Upper lobe of left lung (tissue), 6 donors: ENCODE measurements around the gene TSSK2. TPM values are rescaled to one million over a fixed set of nuclear protein-coding genes. Genes with fewer than 3 reads are reported as not detected.

ENCODE experiments used
- ATAC-seq, 2 donors: fragments of 200-7000 bp; cut with Tn5 transposase; one replicate each; pipeline ENCODE4 v1.9.1; 2022; ENCODE audit warnings: mild to moderate bottlenecking in 2 of 2, moderate library complexity in 2 of 2; ENCODE audit not compliant: low FRiP score in 2 of 2
- DNase-seq, 2 donors: peaks; one replicate each; pipeline ENCODE4 v3.0.0-alpha.2; 2019 to 2020
- H3K27ac ChIP-seq, 4 donors: fragments of 200-600 bp; sonication (generic); one replicate each; pipeline ENCODE4 v1.5.1; 2016 to 2019
- H3K27me3 ChIP-seq, 4 donors: fragments of 200-600 bp; sonication (generic); one replicate each; pipeline ENCODE4 v1.5.1; 2017 to 2019
- H3K36me3 ChIP-seq, 4 donors: fragments of 200-600 bp; sonication (generic); one replicate each; pipeline ENCODE4 v1.5.1; 2016 to 2019
- H3K4me1 ChIP-seq, 4 donors: fragments of 200-600 bp; sonication (generic); one replicate each; pipeline ENCODE4 v1.5.1; 2018 to 2019
- H3K4me3 ChIP-seq, 4 donors: fragments of 200-600 bp; sonication (generic); one replicate each; pipeline ENCODE4 v1.5.1; 2017 to 2019; ENCODE audit warnings: mild to moderate bottlenecking in 2 of 4, moderate library complexity in 1 of 4
- H3K9me3 ChIP-seq, 4 donors: fragments of 200-600 bp; sonication (generic); one replicate each; pipeline ENCODE4 v1.5.1; 2018 to 2019
- CTCF ChIP-seq, 6 experiments: fragments of 450-650 bp in 4 of 6; fragments of 200-600 bp in 2 of 6; sonication (generic) in 2 of 6; IDR thresholded peaks; one replicate each; pipeline ENCODE4 v1.5.1; 2016 to 2019; ENCODE audit warnings: antibody characterized with exemption in 6 of 6
- EP300 ChIP-seq, 4 donors: sonication (generic); formaldehyde crosslinking; IDR thresholded peaks; one replicate each; pipeline ENCODE4 v1.5.1; 2017; ENCODE audit warnings: antibody characterized with exemption in 4 of 4, control low read depth in 2 of 4
- POLR2A ChIP-seq, 4 donors: fragments of 450-650 bp; IDR thresholded peaks; one replicate each; pipeline ENCODE4 v1.5.1; 2016 to 2017; ENCODE audit warnings: antibody characterized with exemption in 4 of 4, mild to moderate bottlenecking in 2 of 4
- POLR2AphosphoS5 ChIP-seq, 2 donors: sonication (generic); formaldehyde crosslinking; IDR thresholded peaks; one replicate each; pipeline ENCODE4 v1.5.1; 2017; ENCODE audit warnings: antibody characterized with exemption in 2 of 2
- WGBS, 2 donors: methylation state at CpG; one replicate each; pipeline ENCODE4 v1.1.5; 2017 to 2018; 5-methylcytosine and 5-hydroxymethylcytosine counted together
- total RNA-seq, 6 donors: library from RNA; depleted of rRNA in 4 of 6; stranded (reverse); fragments of >200 nt in 4 of 6; gene quantifications; one replicate each; pipeline versions ENCODE4 v1.1.0 to v1.2.1, GENCODE V29; 2016 to 2021
- donor health status: DM: no; HTN: no; CAD: no; lungs with moderate emphysema.
- donor health status: DM: no; HTN: yes; CAD: no; lungs with severe emphysema.

TSSK2 gene
- total RNA-seq, 6 donors from 2014 or later, result not detected

DNA sequence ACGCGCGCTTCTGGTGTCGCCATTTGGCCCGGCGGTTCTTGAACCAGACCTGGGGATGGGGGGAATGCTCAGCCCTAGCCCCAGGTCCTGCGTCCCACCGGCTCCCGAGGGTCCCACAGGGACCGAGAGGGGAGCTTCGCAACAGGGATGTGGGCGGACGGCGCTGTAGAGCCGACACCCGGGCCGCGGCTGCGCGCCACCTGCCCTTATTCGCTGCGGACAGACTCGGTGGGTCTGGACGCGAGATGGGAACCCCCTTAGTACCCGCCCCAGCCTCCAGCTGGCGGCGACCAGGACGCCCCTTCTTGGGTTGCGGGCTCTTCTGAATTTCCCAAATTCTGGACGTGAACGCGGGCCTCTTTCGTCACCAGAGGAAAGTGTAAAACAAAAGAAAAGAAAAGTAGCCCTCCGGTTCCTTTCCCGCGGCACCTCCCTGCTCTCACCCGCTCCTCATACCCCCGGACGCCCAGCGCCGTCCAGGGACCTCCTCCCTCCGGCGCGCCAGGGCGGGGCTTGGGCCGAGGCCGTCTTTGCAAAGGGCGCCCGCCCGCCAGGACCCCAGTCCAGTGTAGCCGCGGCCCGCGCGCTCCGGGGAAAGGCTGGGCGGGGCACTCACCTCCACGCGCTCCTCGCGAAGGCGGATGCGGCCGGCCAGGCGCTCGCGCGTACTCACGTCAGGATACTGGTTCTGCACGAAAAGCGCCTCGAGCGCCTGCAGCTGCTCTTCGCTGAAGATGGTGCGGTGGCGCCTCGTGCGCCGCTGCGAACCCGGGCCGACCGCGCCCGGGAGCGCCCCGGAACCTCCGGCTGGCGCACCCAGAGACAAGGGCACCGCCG is 18.2 kb downstream of the TSSK2 start:
- H3K27me3 ChIP-seq, result peaks cover 4 to 38% (median 21%) of the 10 kb centered on the region in 4 donors
- no peak for ATAC-seq
- 1 to 2% methylated on average over 50 to 53 of the region's 92 CpGs for WGBS, 2 donors

DNA sequence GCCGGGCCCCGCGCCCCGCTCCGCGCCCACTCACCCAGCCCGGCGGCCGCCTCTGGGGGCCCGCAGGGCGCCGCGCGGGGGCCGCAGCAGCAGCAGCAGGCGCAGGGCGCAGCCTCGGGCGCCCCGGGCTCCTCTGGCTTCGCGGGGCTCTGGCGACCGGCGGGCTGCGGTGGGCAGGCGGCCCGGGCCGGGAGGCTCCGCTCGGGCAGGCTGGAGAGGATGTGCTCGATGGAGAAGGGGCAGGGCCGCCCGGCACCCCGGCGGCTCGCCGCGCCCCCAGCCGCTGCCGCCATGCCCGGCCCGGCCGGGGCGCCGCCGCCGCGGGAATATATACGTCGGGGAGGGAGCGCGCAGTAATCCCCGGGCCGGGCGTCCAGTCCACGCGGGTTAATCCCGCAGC is 18.9 kb downstream of the TSSK2 start, which contains the start of gene GSC2:
GSC2 (minus strand) TSS at position 302 of the 400 bp plus-strand sequence; CDS start at position 293, 9 bp downstream.
- peaks cover 8 to 24% (median 9%) of the 10 kb centered on the region in 4 donors for H3K4me1 ChIP-seq
- H3K27me3 ChIP-seq, result peaks cover 4 to 38% (median 21%) of the 10 kb centered on the region in 4 donors
- ATAC-seq (no peak), DNase-seq (peak in 1 of 2 donors; percentile 66)
- H3K9me3 ChIP-seq, result peaks cover 0 to 3% (median 0%) of the 10 kb centered on the region in 4 donors
- H3K27ac ChIP-seq, result no peak within 1 kb of the TSS
- no peak for TF ChIP-seq POLR2A (IDR thresholded peaks at IDR 0.05)
- TF ChIP-seq POLR2AphosphoS5 (IDR thresholded peaks at IDR 0.05), result no peak
- TF ChIP-seq CTCF (IDR thresholded peaks at IDR 0.05), result no peak
- TF ChIP-seq EP300 (IDR thresholded peaks at IDR 0.05), result no peak
- H3K36me3 ChIP-seq, result no peaks in the 10 kb centered on the region
- 1% methylated on average over 23 of the region's 59 CpGs; no CpG with 5 or more reads in 1 of the 2 donors for WGBS, 2 donors
- H3K4me3 ChIP-seq, result peak within 1 kb of the TSS in 3 of 4 donors; percentile 22 to 40 (median 22)

More for the DNA sequence above, 18.2 kb downstream of the TSSK2 start:
- Histone ChIP-seq H3K36me3 (no peaks in the 10 kb centered on the region), H3K4me1 (peaks cover 8 to 29% (median 9%) of the 10 kb centered on the region in 4 donors), H3K9me3 (peaks cover 0 to 3% (median 0%) of the 10 kb centered on the region in 4 donors), H3K27ac (no peak overlapping the region), H3K4me3 (peak overlapping the region in 3 of 4 donors; percentile 22 to 40 (median 22))
- TF ChIP-seq POLR2AphosphoS5 (IDR thresholded peaks at IDR 0.05), result no peak
- TF ChIP-seq CTCF (IDR thresholded peaks at IDR 0.05), result no peak
- TF ChIP-seq POLR2A (IDR thresholded peaks at IDR 0.05), result no peak
- TF ChIP-seq EP300 (IDR thresholded peaks at IDR 0.05), result no peak
- DNase-seq, result peak in 1 of 2 donors; percentile 87

DNA sequence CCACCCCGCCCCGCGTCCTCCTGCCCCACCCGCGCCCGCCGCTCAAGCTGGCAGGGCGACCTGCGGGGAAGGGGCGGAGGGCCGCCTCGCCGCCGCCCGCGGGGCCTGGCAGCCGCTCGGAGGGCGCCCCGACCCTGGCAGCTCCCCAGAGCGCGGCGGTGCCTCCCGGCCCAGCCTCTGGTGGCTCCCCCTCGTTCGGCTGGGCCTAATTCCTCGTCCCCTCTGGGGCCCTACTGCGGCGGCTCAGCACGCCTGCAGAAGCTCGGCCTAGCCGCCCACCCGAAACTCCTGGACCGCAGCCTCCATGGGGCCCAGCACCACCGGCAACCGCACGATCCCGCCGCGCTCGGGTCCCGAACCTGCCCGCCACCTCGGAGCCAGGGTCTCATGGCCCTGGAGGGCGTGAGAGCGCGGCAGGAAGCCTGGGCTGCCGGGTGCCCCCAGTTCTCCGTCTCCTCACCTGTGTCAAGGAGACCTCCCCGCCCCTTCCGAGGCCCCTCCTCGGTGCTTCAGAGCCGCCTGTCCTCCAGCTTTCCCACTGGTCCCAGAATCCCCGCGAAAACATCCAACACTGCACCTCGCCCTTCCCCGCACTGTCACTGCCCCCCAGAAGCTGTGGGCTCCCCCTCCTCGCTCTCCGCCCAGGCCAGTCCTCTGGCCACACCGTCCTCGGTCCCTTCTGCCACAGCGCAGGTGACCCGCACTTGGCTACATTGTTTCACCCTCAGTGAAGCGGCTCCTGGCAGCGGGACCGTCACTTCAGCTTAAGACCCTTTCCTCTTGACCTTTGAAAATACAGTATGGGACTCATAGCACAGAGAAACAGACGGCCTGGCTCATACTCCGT is 19.6 kb downstream of the TSSK2 start:
- peak in 1 of 2 donors; percentile 65 for DNase-seq
- no peak for ATAC-seq
- H3K27me3 ChIP-seq, result peaks cover 4 to 38% (median 21%) of the 10 kb centered on the region in 4 donors
- TF ChIP-seq EP300 (IDR thresholded peaks at IDR 0.05) (no peak), POLR2AphosphoS5 (IDR thresholded peaks at IDR 0.05) (no peak), CTCF (IDR thresholded peaks at IDR 0.05) (no peak), POLR2A (IDR thresholded peaks at IDR 0.05) (no peak)
- H3K9me3 ChIP-seq, result peaks cover 0 to 3% (median 0%) of the 10 kb centered on the region in 4 donors
- no peaks in the 10 kb centered on the region for H3K36me3 ChIP-seq
- no peak overlapping the region for H3K27ac ChIP-seq
- no peak overlapping the region for H3K4me3 ChIP-seq
- H3K4me1 ChIP-seq, result peaks cover 8 to 24% (median 9%) of the 10 kb centered on the region in 4 donors
- WGBS, 2 donors, result 12 to 31% methylated on average over 17 to 41 of the region's 68 CpGs

DNA sequence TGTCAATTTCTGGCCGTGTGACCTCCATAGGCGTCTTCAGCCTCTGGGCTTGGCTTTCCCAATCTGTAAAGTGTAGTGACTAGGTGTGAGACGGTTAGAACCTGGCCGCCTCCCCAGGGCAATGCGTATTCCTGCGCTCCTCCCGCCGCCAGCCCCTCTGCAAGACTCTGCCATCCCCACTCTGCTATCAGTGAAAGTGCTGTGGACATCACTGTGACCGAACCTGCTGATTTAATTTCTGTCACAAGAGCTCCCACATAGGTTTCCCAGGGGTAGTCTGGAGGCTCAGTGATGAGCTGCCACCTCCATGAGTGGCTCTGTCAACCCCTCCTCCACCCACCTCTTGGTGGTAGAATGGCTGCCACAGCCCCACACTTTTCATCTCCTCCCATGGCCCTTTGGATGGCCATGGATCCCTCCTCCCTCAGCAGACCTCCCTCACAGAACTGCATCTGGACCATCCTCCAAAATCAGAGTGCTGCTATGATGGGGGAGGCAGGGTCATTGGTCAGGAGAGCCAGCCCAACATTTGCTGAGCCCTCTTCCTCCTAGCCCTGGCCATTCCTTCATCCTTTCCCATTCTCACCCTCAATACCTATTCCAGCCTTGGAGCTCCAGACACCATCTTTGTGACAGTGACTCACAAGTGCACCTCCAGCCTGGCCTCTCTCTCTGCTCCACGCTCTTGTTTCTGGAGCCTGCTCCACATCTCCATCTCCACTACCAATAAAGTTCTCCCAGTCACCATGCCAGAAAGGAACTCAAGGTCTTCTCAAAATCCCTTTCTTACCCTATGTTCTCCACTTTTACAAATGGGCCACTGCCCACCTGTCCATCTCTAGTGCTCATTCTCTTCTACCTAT is 20.5 kb downstream of the TSSK2 start:
- no peak for ATAC-seq
- Histone ChIP-seq H3K27me3 (peaks cover 4 to 38% (median 21%) of the 10 kb centered on the region in 4 donors), H3K4me3 (no peak overlapping the region), H3K36me3 (no peaks in the 10 kb centered on the region), H3K4me1 (peaks cover 8 to 24% (median 9%) of the 10 kb centered on the region in 4 donors), H3K27ac (no peak overlapping the region), H3K9me3 (peaks cover 0 to 3% (median 0%) of the 10 kb centered on the region in 4 donors)
- no peak for DNase-seq
- 61 to 63% methylated on average over 7 to 10 of the region's 10 CpGs for WGBS, 2 donors
- TF ChIP-seq POLR2AphosphoS5 (IDR thresholded peaks at IDR 0.05), result no peak
- TF ChIP-seq CTCF (IDR thresholded peaks at IDR 0.05), result no peak
- TF ChIP-seq POLR2A (IDR thresholded peaks at IDR 0.05), result no peak
- no peak for TF ChIP-seq EP300 (IDR thresholded peaks at IDR 0.05)
